GM12878 (cell line): ENCODE results near the gene PRPF4. TPM values are rescaled to one million over a fixed set of nuclear protein-coding genes. Genes with fewer than 3 reads are reported as not detected.

ENCODE experiments used
- ATAC-seq: fragments of 200-7000 bp; cut with Tn5 transposase; 3 replicates; pipeline ENCODE4 v1.9.1; 2020; ENCODE audit warnings: mild to moderate bottlenecking, moderate library complexity
- BruUV-seq: library from RNA; stranded (reverse); fragments of 400-500 nt; replicated peaks from 2 replicates; lab custom pipeline; 2021; lab: Mats Ljungman, UMichigan
- CTCF ChIA-PET: fragments of 300-600 bp; sonication (Branson Sonifier 250); formaldehyde crosslinking; extraction: SDS; loops from one replicate; lab custom pipeline; 2021; ENCODE audit warnings: inconsistent platforms; lab: Yijun Ruan, JAX
- POLR2A ChIA-PET: fragments of 350-600 bp; formaldehyde crosslinking; extraction: SDS; loops from one replicate; lab custom pipeline; 2021; ENCODE audit warnings: inconsistent platforms; lab: Charles Lee
- RAD21 ChIA-PET: fragments of 300-600 bp; sonication (Branson Sonifier 250); formaldehyde crosslinking; loops from one replicate; lab custom pipeline; 2023; ENCODE audit warnings: antibody characterized with exemption; ENCODE audit not compliant: unreplicated experiment; lab: Charles Lee
- SMC1A ChIA-PET: fragments of 300-600 bp; sonication (Branson Sonifier 250); formaldehyde crosslinking; loops from one replicate; lab custom pipeline; 2023; ENCODE audit not compliant: unreplicated experiment, uncharacterized antibody; lab: Charles Lee
- DNase-seq: peaks from one replicate; pipeline ENCODE4 v3.0.0-alpha.2; 2011; ENCODE audit warnings: low read depth, low spot score
- FAIRE-seq: peaks from 3 replicates; lab custom pipeline; 2011; peaks lifted over from hg19 to GRCh38; lab: Jason Lieb, UNC
- H2AFZ ChIP-seq: 2 replicates; pipeline ENCODE4 v1.6.0; 2011; ENCODE audit warnings: low read depth, low read length, control low read depth; ENCODE audit not compliant: control insufficient read depth
- H3K27ac ChIP-seq: 2 replicates; pipeline ENCODE4 v1.5.1; 2011; ENCODE audit warnings: control low read depth; ENCODE audit not compliant: control insufficient read depth, insufficient read depth
- H3K27me3 ChIP-seq, 2 experiments: replicated peaks in 1 of 2; 2 replicates each; pipeline versions ENCODE4 v1.6.0 to v1.6.1; 2011; ENCODE audit warnings: low read length in 1 of 2; ENCODE audit not compliant: control insufficient read depth in 2 of 2, insufficient read depth in 2 of 2
- H3K36me3 ChIP-seq, 2 experiments: 2 replicates each; pipeline ENCODE4 v1.5.1; 2011; ENCODE audit warnings: low read length in 1 of 2; ENCODE audit not compliant: control insufficient read depth in 2 of 2, insufficient read depth in 2 of 2
- H3K4me1 ChIP-seq: 2 replicates; pipeline ENCODE4 v1.6.1; 2011; ENCODE audit warnings: mild to moderate bottlenecking, low read length, moderate library complexity, mixed read lengths; ENCODE audit not compliant: control insufficient read depth, insufficient read depth
- H3K4me2 ChIP-seq: 2 replicates; pipeline ENCODE4 v1.6.0; 2011; ENCODE audit warnings: control low read depth; ENCODE audit not compliant: control insufficient read depth, insufficient read depth
- H3K4me3 ChIP-seq: fragments of 200-600 bp; sonication (generic); 2 replicates; pipeline ENCODE4 v1.5.1; 2016
- H3K79me2 ChIP-seq: 2 replicates; pipeline ENCODE4 v1.6.0; 2011; ENCODE audit warnings: low read length; ENCODE audit not compliant: control insufficient read depth, insufficient read depth
- H3K9ac ChIP-seq: 2 replicates; pipeline ENCODE4 v1.8.0; 2011; ENCODE audit warnings: low read length, control low read depth, mixed read lengths; ENCODE audit not compliant: control insufficient read depth, insufficient read depth
- H3K9me3 ChIP-seq: replicated peaks from 3 replicates; pipeline ENCODE4 v1.5.1; 2011; ENCODE audit warnings: mild to moderate bottlenecking, low read length; ENCODE audit not compliant: control insufficient read depth, insufficient read depth
- H4K20me1 ChIP-seq: 2 replicates; pipeline ENCODE4 v1.6.0; 2011; ENCODE audit not compliant: control insufficient read depth, insufficient read depth
- CREM ChIP-seq: IDR thresholded peaks from 2 replicates; pipeline ENCODE4 v1.6.1; 2014; ENCODE audit warnings: antibody characterized with exemption, low read depth
- DPF2 ChIP-seq: fragments of 450-650 bp; IDR thresholded peaks from 2 replicates; pipeline ENCODE4 v1.6.1; 2017; ENCODE audit warnings: mild to moderate bottlenecking
- FOXM1 ChIP-seq: IDR thresholded peaks from 2 replicates; pipeline ENCODE4 v1.6.1; 2012; ENCODE audit warnings: low read depth, mild to moderate bottlenecking, inconsistent platforms, low read length, moderate library complexity
- LARP7 ChIP-seq: fragments of 450-650 bp; IDR thresholded peaks from 2 replicates; pipeline ENCODE4 v1.6.1; 2017; ENCODE audit warnings: mild to moderate bottlenecking
- NFYB ChIP-seq: IDR thresholded peaks from 2 replicates; pipeline ENCODE4 v1.6.1; 2011; ENCODE audit warnings: low read depth, mild to moderate bottlenecking, low read length, improper control_type of control experiment, moderate library complexity; ENCODE audit not compliant: insufficient read depth
- SIN3A ChIP-seq: IDR thresholded peaks from 2 replicates; pipeline ENCODE4 v1.6.1; 2012; ENCODE audit warnings: low read depth, low read length, improper control_type of control experiment
- ZNF24 ChIP-seq: fragments of 450-650 bp; IDR thresholded peaks from 2 replicates; pipeline ENCODE4 v1.6.1; 2017; ENCODE audit warnings: antibody characterized with exemption, mild to moderate bottlenecking
- ZNF274 ChIP-seq: IDR thresholded peaks from one replicate; pipeline ENCODE4 v1.8.0; 2011; ENCODE audit not compliant: insufficient read length, insufficient read depth
- WGBS: methylation state at CpG from one replicate; pipeline ENCODE4 v1.1.6; 2016; ENCODE audit warnings: low lambda C conversion rate; ENCODE audit not compliant: insufficient replicate concordance, insufficient coverage; ENCODE audit errors: missing lambda C conversion rate; 5-methylcytosine and 5-hydroxymethylcytosine counted together
- in situ Hi-C: fragments of 300-500 bp; cut with MboI; formaldehyde crosslinking; loops from 9 replicates; pipeline ENCODE4 v1.14.3; 2018; ENCODE audit warnings: mixed read lengths
- intact Hi-C: fragments of 100-400 bp; cut with micrococcal nuclease; formaldehyde crosslinking; loops from one replicate; pipeline ENCODE4 v1.14.2; 2022; ENCODE audit not compliant: unreplicated experiment
- polyA plus RNA-seq, 11 experiments: library from polyadenylated mRNA; depleted of rRNA in 4 of 11; unstranded in 6 of 11; stranded (reverse) in 5 of 11; fragments of >200 nt; fragmentation: Nextera tagmentation in 4 of 11; fragmentation: Illumina TruSeq in 1 of 11; extraction: Ambion mirVana in 4 of 11; extraction: Trizol in 1 of 11; gene quantifications; 1 replicate in 1 of 11; 2 replicates in 10 of 11; pipeline versions ENCODE4 v1.2.1 to v1.2.3, GENCODE V29; 2011 to 2016; ENCODE audit warnings: inconsistent platforms in 2 of 11, missing spikeins in 2 of 11, low read depth in 1 of 11
- total RNA-seq, 4 experiments: library from RNA; depleted of rRNA in 3 of 4; stranded (reverse); fragments of >200 nt in 3 of 4; fragmentation: Illumina TruSeq in 1 of 4; extraction: Trizol in 1 of 4; gene quantifications; 2 replicates each; pipeline versions ENCODE4 v1.2.1 to v1.2.3, GENCODE V29; 2013 to 2021
- TF ChIP-seq, protein P1 (sequence below): fragments of 150-350 bp; IDR thresholded peaks from 2 replicates; pipeline ENCODE4 v1.6.1; 2016; ENCODE audit warnings: low read depth, low read length
- TF ChIP-seq, protein P2 (sequence below): fragments of 450-650 bp; IDR thresholded peaks from 2 replicates; pipeline ENCODE4 v1.6.1; 2017; ENCODE audit warnings: mild to moderate bottlenecking, moderate library complexity
- TF ChIP-seq, protein P3 (sequence below): IDR thresholded peaks from 2 replicates; pipeline ENCODE4 v1.6.1; 2011; ENCODE audit warnings: low read depth, mild to moderate bottlenecking, low read length, moderate library complexity, borderline replicate concordance; ENCODE audit errors: extremely low read depth
- TF ChIP-seq, protein P4 (sequence below), 3 experiments: IDR thresholded peaks in 2 of 3; conservative IDR thresholded peaks in 1 of 3; 2 replicates each; pipeline ENCODE4 v1.5.1; 2011; ENCODE audit warnings: low read depth in 3 of 3, low read length in 3 of 3, mild to moderate bottlenecking in 3 of 3, control low read depth in 2 of 3, moderate library complexity in 2 of 3, inconsistent platforms in 1 of 3, mixed read lengths in 1 of 3; ENCODE audit not compliant: control insufficient read depth in 2 of 3, insufficient read depth in 1 of 3; ENCODE audit errors: extremely low read depth in 1 of 3

The PRPF4 gene
- total and polyA plus RNA-seq, 10 of the 15 experiments (the other 5 are each of a cell fraction or from before 2014, with no cell fraction given), result 23.0 to 48.1 (median 39.2) TPM

DNA sequence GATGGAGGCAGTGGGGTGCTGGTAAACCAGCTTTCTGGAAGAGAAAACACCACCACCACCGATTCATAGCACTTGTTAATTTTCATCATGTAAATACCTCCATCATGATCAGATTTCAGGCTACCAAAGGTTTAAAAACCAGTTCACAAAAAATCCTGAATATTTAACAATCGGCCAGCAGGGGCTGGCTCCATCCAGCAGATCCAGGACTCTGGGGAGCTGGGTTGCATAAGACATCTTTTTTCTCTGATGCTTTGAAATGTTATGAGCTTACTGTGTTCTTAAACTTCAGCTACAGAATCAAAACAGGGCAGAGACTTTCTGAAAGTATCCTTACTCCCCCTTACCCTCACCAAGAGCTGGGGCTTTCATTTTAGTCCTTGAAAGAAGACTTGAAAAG lies 42.3 kb downstream of the PRPF4 start:
- H3K4me2 ChIP-seq, result no peak overlapping the region
- in situ Hi-C loops, result no loop called here
- ChIA-PET SMC1A (interaction anchor here (0.9 to 1.2 kb wide), 2 partner anchors 15 to 27 kb away, joined by 3 read pairs; no protein-coding TSS in a partner anchor), POLR2A (no interaction called here), CTCF (interaction anchor here (0.7 to 1.3 kb wide), 2 partner anchors 12 to 88 kb away, joined by 3 to 4 read pairs; no protein-coding TSS in a partner anchor), RAD21 (no interaction called here)
- H3K36me3 ChIP-seq, result no peaks in the 10 kb centered on the region
- no TSS peak for BruUV-seq
- H3K4me1 ChIP-seq, result no peaks in the 10 kb centered on the region
- no peak overlapping the region for H3K4me3 ChIP-seq
- no peak for ATAC-seq
- no peak overlapping the region for H3K27ac ChIP-seq
- H3K9me3 ChIP-seq, result no peaks in the 10 kb centered on the region
- H4K20me1 ChIP-seq, result no peaks in the 10 kb centered on the region; the same call in 1 of the 2 replicates
- intact Hi-C loops, result no loop called here
- no peak for FAIRE-seq
- no peaks in the 10 kb centered on the region for H3K79me2 ChIP-seq
- no peak overlapping the region for H3K9ac ChIP-seq
- DNase-seq, result no peak
- no peak overlapping the region for H2AFZ ChIP-seq
- peaks cover 0 to 3% of the 10 kb centered on the region in 2 experiments; a peak in 1 of 4 replicates for H3K27me3 ChIP-seq
- 7% methylated on average over 2 of the region's 2 CpGs for WGBS
- TF ChIP-seq SIN3A (no peak), ZNF274 (no peak), CREM (no peak), DPF2 (no peak), NFYB (no peak), LARP7 (no peak), FOXM1 (no peak), ZNF24 (no peak)
- TF ChIP-seq, protein P1, sequence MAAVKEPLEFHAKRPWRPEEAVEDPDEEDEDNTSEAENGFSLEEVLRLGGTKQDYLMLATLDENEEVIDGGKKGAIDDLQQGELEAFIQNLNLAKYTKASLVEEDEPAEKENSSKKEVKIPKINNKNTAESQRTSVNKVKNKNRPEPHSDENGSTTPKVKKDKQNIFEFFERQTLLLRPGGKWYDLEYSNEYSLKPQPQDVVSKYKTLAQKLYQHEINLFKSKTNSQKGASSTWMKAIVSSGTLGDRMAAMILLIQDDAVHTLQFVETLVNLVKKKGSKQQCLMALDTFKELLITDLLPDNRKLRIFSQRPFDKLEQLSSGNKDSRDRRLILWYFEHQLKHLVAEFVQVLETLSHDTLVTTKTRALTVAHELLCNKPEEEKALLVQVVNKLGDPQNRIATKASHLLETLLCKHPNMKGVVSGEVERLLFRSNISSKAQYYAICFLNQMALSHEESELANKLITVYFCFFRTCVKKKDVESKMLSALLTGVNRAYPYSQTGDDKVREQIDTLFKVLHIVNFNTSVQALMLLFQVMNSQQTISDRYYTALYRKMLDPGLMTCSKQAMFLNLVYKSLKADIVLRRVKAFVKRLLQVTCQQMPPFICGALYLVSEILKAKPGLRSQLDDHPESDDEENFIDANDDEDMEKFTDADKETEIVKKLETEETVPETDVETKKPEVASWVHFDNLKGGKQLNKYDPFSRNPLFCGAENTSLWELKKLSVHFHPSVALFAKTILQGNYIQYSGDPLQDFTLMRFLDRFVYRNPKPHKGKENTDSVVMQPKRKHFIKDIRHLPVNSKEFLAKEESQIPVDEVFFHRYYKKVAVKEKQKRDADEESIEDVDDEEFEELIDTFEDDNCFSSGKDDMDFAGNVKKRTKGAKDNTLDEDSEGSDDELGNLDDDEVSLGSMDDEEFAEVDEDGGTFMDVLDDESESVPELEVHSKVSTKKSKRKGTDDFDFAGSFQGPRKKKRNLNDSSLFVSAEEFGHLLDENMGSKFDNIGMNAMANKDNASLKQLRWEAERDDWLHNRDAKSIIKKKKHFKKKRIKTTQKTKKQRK, result no peak
- TF ChIP-seq, protein P2, sequence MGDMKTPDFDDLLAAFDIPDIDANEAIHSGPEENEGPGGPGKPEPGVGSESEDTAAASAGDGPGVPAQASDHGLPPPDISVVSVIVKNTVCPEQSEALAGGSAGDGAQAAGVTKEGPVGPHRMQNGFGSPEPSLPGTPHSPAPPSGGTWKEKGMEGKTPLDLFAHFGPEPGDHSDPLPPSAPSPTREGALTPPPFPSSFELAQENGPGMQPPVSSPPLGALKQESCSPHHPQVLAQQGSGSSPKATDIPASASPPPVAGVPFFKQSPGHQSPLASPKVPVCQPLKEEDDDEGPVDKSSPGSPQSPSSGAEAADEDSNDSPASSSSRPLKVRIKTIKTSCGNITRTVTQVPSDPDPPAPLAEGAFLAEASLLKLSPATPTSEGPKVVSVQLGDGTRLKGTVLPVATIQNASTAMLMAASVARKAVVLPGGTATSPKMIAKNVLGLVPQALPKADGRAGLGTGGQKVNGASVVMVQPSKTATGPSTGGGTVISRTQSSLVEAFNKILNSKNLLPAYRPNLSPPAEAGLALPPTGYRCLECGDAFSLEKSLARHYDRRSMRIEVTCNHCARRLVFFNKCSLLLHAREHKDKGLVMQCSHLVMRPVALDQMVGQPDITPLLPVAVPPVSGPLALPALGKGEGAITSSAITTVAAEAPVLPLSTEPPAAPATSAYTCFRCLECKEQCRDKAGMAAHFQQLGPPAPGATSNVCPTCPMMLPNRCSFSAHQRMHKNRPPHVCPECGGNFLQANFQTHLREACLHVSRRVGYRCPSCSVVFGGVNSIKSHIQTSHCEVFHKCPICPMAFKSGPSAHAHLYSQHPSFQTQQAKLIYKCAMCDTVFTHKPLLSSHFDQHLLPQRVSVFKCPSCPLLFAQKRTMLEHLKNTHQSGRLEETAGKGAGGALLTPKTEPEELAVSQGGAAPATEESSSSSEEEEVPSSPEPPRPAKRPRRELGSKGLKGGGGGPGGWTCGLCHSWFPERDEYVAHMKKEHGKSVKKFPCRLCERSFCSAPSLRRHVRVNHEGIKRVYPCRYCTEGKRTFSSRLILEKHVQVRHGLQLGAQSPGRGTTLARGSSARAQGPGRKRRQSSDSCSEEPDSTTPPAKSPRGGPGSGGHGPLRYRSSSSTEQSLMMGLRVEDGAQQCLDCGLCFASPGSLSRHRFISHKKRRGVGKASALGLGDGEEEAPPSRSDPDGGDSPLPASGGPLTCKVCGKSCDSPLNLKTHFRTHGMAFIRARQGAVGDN, result no peak
- TF ChIP-seq, protein P3, sequence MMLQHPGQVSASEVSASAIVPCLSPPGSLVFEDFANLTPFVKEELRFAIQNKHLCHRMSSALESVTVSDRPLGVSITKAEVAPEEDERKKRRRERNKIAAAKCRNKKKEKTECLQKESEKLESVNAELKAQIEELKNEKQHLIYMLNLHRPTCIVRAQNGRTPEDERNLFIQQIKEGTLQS, result no peak
- TF ChIP-seq, protein P4, sequence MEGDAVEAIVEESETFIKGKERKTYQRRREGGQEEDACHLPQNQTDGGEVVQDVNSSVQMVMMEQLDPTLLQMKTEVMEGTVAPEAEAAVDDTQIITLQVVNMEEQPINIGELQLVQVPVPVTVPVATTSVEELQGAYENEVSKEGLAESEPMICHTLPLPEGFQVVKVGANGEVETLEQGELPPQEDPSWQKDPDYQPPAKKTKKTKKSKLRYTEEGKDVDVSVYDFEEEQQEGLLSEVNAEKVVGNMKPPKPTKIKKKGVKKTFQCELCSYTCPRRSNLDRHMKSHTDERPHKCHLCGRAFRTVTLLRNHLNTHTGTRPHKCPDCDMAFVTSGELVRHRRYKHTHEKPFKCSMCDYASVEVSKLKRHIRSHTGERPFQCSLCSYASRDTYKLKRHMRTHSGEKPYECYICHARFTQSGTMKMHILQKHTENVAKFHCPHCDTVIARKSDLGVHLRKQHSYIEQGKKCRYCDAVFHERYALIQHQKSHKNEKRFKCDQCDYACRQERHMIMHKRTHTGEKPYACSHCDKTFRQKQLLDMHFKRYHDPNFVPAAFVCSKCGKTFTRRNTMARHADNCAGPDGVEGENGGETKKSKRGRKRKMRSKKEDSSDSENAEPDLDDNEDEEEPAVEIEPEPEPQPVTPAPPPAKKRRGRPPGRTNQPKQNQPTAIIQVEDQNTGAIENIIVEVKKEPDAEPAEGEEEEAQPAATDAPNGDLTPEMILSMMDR (IDR thresholded peaks at IDR 0.05 in 2 of 3, conservative IDR thresholded peaks at IDR 0.05 in 1 of 3; ENCODE audit: control insufficient read depth in 2 of 3, extremely low read depth in 1 of 3, insufficient read depth in 1 of 3, low read depth in 3 of 3, low read length in 3 of 3), result no peak
